IPS DF 6.9 (cell line): ENCODE data around the gene MYH13.

Source experiments
- DNase-seq: peaks from one replicate; pipeline ENCODE4 v3.0.0-alpha.2; 2013; ENCODE audit warnings: low read depth, low spot score
- H3K27ac ChIP-seq: one replicate; pipeline ENCODE4 v1.5.1; 2013; ENCODE audit warnings: low read length, control low read depth
- H3K27me3 ChIP-seq: 2 replicates; pipeline ENCODE4 v1.6.1; 2013; ENCODE audit warnings: mild to moderate bottlenecking, low read length; ENCODE audit not compliant: control insufficient read depth, insufficient read depth
- H3K36me3 ChIP-seq: 2 replicates; pipeline ENCODE4 v1.6.1; 2013; ENCODE audit warnings: low read length; ENCODE audit not compliant: control insufficient read depth, insufficient read depth
- H3K4me1 ChIP-seq: 2 replicates; pipeline ENCODE4 v1.6.1; 2013; ENCODE audit warnings: low read length; ENCODE audit not compliant: control insufficient read depth, insufficient read depth
- H3K4me3 ChIP-seq: 2 replicates; pipeline ENCODE4 v1.5.1; 2013; ENCODE audit warnings: mild to moderate bottlenecking, low read length
- H3K9me3 ChIP-seq: 2 replicates; pipeline ENCODE4 v1.6.1; 2013; ENCODE audit warnings: low read length, inconsistent platforms; ENCODE audit not compliant: control insufficient read depth, insufficient read depth
- WGBS: extraction: QIAGEN DNeasy Blood & Tissue Kit; methylation state at CpG from one replicate; pipeline ENCODE4 v1.1.7; 2013; ENCODE audit warnings: mixed read lengths, missing lambda C conversion rate; ENCODE audit not compliant: insufficient read length, insufficient coverage; 5-methylcytosine and 5-hydroxymethylcytosine counted together

Gene MYH13

GRCh38 chr17:10285896-10286295 is 86.9 kb downstream of the MYH13 start:
- WGBS, result no CpG with 5 or more reads among the region's 8 CpGs
- H3K4me1 ChIP-seq, result no peaks in the 10 kb centered on the region
- H3K36me3 ChIP-seq, result no peaks in the 10 kb centered on the region
- no peaks in the 10 kb centered on the region for H3K27me3 ChIP-seq
- H3K9me3 ChIP-seq, result no peaks in the 10 kb centered on the region
- no peak overlapping the region for H3K27ac ChIP-seq
- no peak for DNase-seq
- no peak overlapping the region for H3K4me3 ChIP-seq

GRCh38 chr17:10280068-10280467 is 92.7 kb downstream of the MYH13 start:
- H3K36me3 ChIP-seq, result no peaks in the 10 kb centered on the region; the same call in 1 of the 2 replicates
- no peak overlapping the region for H3K4me3 ChIP-seq
- no peaks in the 10 kb centered on the region for H3K27me3 ChIP-seq
- no CpG with 5 or more reads among the region's 1 CpG for whole genome bisulfite sequencing
- no peak overlapping the region for H3K27ac ChIP-seq
- H3K4me1 ChIP-seq, result no peaks in the 10 kb centered on the region
- no peaks in the 10 kb centered on the region for H3K9me3 ChIP-seq
- DNase-seq, result no peak

GRCh38 chr17:10278218-10278617 is 94.6 kb downstream of the MYH13 start:
- no CpG with 5 or more reads among the region's 3 CpGs for WGBS
- Histone ChIP-seq H3K36me3 (no peaks in the 10 kb centered on the region; the same call in 1 of the 2 replicates), H3K27ac (no peak overlapping the region), H3K27me3 (no peaks in the 10 kb centered on the region), H3K4me1 (no peaks in the 10 kb centered on the region), H3K4me3 (no peak overlapping the region), H3K9me3 (no peaks in the 10 kb centered on the region)
- no peak for DNase-seq

GRCh38 chr17:10276436-10276835 is 96.4 kb downstream of the MYH13 start:
- WGBS, result no CpG with 5 or more reads among the region's 3 CpGs
- Histone ChIP-seq H3K4me1 (no peaks in the 10 kb centered on the region), H3K27me3 (no peaks in the 10 kb centered on the region), H3K36me3 (no peaks in the 10 kb centered on the region; the same call in 1 of the 2 replicates), H3K4me3 (no peak overlapping the region), H3K9me3 (no peaks in the 10 kb centered on the region), H3K27ac (no peak overlapping the region)
- DNase-seq, result no peak

GRCh38 chr17:10275418-10275817 is 97.4 kb downstream of the MYH13 start:
- Histone ChIP-seq H3K4me1 (no peaks in the 10 kb centered on the region), H3K36me3 (no peaks in the 10 kb centered on the region; the same call in 1 of the 2 replicates), H3K27ac (no peak overlapping the region), H3K9me3 (no peaks in the 10 kb centered on the region), H3K4me3 (no peak overlapping the region), H3K27me3 (no peaks in the 10 kb centered on the region)
- WGBS, result no CpG with 5 or more reads among the region's 8 CpGs
- no peak for DNase-seq

GRCh38 chr17:10271106-10271562 is 101.7 kb downstream of the MYH13 start:
- no CpG with 5 or more reads among the region's 3 CpGs for WGBS
- H3K4me1 ChIP-seq, result no peaks in the 10 kb centered on the region
- DNase-seq, result no peak
- no peak overlapping the region for H3K4me3 ChIP-seq
- H3K27me3 ChIP-seq, result no peaks in the 10 kb centered on the region
- H3K36me3 ChIP-seq, result no peaks in the 10 kb centered on the region; the same call in 1 of the 2 replicates
- H3K9me3 ChIP-seq, result no peaks in the 10 kb centered on the region
- H3K27ac ChIP-seq, result no peak overlapping the region

- no CpG with 5 or more reads among the region's 1 CpG for WGBS
- Histone ChIP-seq H3K36me3 (no peaks in the 10 kb centered on the region), H3K4me1 (no peaks in the 10 kb centered on the region), H3K27me3 (no peaks in the 10 kb centered on the region), H3K27ac (no peak overlapping the region), H3K4me3 (no peak overlapping the region), H3K9me3 (no peaks in the 10 kb centered on the region)
- DNase-seq, result no peak
These were observed 102.5 kb downstream of the MYH13 start for GRCh38 chr17:10270258-10270657.

- no peak overlapping the region for H3K4me3 ChIP-seq
- H3K9me3 ChIP-seq, result no peaks in the 10 kb centered on the region
- no peak overlapping the region for H3K27ac ChIP-seq
- H3K36me3 ChIP-seq, result no peaks in the 10 kb centered on the region
- DNase-seq, result no peak
- WGBS, result no CpG with 5 or more reads among the region's 4 CpGs
- no peaks in the 10 kb centered on the region for H3K4me1 ChIP-seq
- H3K27me3 ChIP-seq, result no peaks in the 10 kb centered on the region
These were observed 104.8 kb downstream of the MYH13 start for GRCh38 chr17:10268005-10268404.

- Histone ChIP-seq H3K36me3 (no peaks in the 10 kb centered on the region), H3K9me3 (no peaks in the 10 kb centered on the region), H3K4me1 (no peaks in the 10 kb centered on the region), H3K27me3 (no peaks in the 10 kb centered on the region), H3K4me3 (no peak overlapping the region), H3K27ac (no peak overlapping the region)
- DNase-seq, result no peak
- no CpG with 5 or more reads among the region's 3 CpGs for WGBS
These were observed 106.4 kb downstream of the MYH13 start for GRCh38 chr17:10266296-10266876.

- Histone ChIP-seq H3K9me3 (no peaks in the 10 kb centered on the region), H3K27ac (no peak overlapping the region), H3K27me3 (no peaks in the 10 kb centered on the region), H3K4me3 (no peak overlapping the region), H3K36me3 (no peaks in the 10 kb centered on the region), H3K4me1 (no peaks in the 10 kb centered on the region)
- WGBS, result no CpG with 5 or more reads among the region's 3 CpGs
- no peak for DNase-seq
These were observed 107.6 kb downstream of the MYH13 start for GRCh38 chr17:10265100-10265810.

GRCh38 chr17:10264051-10264450 is 108.8 kb downstream of the MYH13 start:
- no CpG with 5 or more reads among the region's 2 CpGs for WGBS
- H3K27ac ChIP-seq, result no peak overlapping the region
- H3K27me3 ChIP-seq, result no peaks in the 10 kb centered on the region
- H3K9me3 ChIP-seq, result no peaks in the 10 kb centered on the region
- no peak overlapping the region for H3K4me3 ChIP-seq
- no peaks in the 10 kb centered on the region for H3K4me1 ChIP-seq
- DNase-seq, result no peak
- H3K36me3 ChIP-seq, result no peaks in the 10 kb centered on the region
